Testis (tissue), 2 donors: ENCODE data around the gene GLOD5.

Source experiments
- POLR2A ChIP-seq: fragments of 450-650 bp; IDR thresholded peaks from one replicate; pipeline ENCODE4 v1.6.1; 2017; ENCODE audit warnings: antibody characterized with exemption, mild to moderate bottlenecking, moderate library complexity
- TF ChIP-seq, protein P1 (sequence below), 3 experiments: fragments of 450-650 bp in 2 of 3; fragments of 200-600 bp in 1 of 3; sonication (generic) in 1 of 3; IDR thresholded peaks; one replicate each; pipeline ENCODE4 v1.5.1; 2016 to 2019; ENCODE audit warnings: antibody characterized with exemption in 3 of 3, mild to moderate bottlenecking in 2 of 3, moderate library complexity in 1 of 3

DNA sequence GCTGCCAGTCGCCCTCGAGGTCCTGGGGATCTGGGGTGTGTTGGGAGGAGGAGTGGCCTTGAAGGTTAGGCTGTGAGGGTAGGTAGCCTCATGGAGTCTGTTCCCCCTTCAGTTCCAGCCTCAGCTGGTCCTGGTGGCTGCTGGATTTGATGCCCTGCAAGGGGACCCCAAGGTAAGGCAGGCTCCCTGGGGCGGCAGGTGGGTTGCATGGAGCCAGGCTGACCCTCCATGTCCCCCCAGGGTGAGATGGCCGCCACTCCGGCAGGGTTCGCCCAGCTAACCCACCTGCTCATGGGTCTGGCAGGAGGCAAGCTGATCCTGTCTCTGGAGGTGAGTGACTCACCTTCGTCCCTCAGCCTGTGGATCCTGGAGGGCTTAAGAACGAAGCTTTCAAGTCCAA, 53.2 kb downstream of the GLOD5 start:
- TF ChIP-seq, protein P1, sequence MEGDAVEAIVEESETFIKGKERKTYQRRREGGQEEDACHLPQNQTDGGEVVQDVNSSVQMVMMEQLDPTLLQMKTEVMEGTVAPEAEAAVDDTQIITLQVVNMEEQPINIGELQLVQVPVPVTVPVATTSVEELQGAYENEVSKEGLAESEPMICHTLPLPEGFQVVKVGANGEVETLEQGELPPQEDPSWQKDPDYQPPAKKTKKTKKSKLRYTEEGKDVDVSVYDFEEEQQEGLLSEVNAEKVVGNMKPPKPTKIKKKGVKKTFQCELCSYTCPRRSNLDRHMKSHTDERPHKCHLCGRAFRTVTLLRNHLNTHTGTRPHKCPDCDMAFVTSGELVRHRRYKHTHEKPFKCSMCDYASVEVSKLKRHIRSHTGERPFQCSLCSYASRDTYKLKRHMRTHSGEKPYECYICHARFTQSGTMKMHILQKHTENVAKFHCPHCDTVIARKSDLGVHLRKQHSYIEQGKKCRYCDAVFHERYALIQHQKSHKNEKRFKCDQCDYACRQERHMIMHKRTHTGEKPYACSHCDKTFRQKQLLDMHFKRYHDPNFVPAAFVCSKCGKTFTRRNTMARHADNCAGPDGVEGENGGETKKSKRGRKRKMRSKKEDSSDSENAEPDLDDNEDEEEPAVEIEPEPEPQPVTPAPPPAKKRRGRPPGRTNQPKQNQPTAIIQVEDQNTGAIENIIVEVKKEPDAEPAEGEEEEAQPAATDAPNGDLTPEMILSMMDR (IDR thresholded peaks at IDR 0.05): no peak
- TF ChIP-seq POLR2A: no peak
